A549 (cell line): ENCODE results near the gene SYNE3.

Source experiments
- KDM1A ChIP-seq: fragments of 200-600 bp; sonication (generic); IDR thresholded peaks from 2 replicates; pipeline ENCODE4 v1.6.1; 2016; ENCODE audit warnings: low read depth, mild to moderate bottlenecking
- KDM5A ChIP-seq: fragments of 200-600 bp; sonication (generic); IDR thresholded peaks from 2 replicates; pipeline ENCODE4 v1.6.1; 2016; ENCODE audit warnings: antibody characterized with exemption, mild to moderate bottlenecking
- POLR2AphosphoS2 ChIP-seq: conservative IDR thresholded peaks from 2 replicates; pipeline ENCODE4 v1.6.1; 2012; ENCODE audit warnings: low read length, improper control_type of control experiment, inconsistent platforms
- TF ChIP-seq, protein P1 (sequence below): fragments of >200 bp; sonication (Bioruptor Twin); formaldehyde crosslinking; IDR thresholded peaks from 3 replicates; pipeline ENCODE4 v1.5.1; 2016

DNA sequence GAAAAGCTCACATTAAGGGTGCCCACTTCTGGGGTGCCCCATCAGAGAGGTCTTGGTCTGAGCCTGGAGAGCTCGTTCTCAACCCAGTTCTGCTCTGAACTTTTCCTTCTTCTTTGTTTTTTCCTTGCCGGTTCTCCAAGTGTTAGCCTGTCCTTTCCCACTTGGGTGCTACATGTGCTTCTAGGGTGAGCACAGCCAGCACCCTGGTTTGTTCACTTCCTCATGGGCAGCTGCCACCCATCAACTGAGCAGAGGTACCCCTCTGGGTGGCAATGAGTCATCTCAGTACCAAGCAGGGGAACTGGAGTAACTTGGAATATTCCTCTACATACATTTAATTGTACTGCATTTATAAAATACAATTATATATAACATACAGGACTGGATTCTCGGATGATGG, 3.9 kb upstream of the SYNE3 start:
- TF ChIP-seq KDM1A, result no peak
- TF ChIP-seq, protein P1, sequence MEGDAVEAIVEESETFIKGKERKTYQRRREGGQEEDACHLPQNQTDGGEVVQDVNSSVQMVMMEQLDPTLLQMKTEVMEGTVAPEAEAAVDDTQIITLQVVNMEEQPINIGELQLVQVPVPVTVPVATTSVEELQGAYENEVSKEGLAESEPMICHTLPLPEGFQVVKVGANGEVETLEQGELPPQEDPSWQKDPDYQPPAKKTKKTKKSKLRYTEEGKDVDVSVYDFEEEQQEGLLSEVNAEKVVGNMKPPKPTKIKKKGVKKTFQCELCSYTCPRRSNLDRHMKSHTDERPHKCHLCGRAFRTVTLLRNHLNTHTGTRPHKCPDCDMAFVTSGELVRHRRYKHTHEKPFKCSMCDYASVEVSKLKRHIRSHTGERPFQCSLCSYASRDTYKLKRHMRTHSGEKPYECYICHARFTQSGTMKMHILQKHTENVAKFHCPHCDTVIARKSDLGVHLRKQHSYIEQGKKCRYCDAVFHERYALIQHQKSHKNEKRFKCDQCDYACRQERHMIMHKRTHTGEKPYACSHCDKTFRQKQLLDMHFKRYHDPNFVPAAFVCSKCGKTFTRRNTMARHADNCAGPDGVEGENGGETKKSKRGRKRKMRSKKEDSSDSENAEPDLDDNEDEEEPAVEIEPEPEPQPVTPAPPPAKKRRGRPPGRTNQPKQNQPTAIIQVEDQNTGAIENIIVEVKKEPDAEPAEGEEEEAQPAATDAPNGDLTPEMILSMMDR, result no peak
- no peak for TF ChIP-seq KDM5A
- TF ChIP-seq POLR2AphosphoS2, result no peak
